ENCODE data around the gene DDX21.
A peak's percentile ranks its signal among the peaks of the same experiment; 100 is the strongest.
"Not testable (repeated sequence)": the region's sequence is repeated elsewhere in the genome, so short reads cannot be mapped to it uniquely, and the experiment has no call there.

DDX21 gene

DNA sequence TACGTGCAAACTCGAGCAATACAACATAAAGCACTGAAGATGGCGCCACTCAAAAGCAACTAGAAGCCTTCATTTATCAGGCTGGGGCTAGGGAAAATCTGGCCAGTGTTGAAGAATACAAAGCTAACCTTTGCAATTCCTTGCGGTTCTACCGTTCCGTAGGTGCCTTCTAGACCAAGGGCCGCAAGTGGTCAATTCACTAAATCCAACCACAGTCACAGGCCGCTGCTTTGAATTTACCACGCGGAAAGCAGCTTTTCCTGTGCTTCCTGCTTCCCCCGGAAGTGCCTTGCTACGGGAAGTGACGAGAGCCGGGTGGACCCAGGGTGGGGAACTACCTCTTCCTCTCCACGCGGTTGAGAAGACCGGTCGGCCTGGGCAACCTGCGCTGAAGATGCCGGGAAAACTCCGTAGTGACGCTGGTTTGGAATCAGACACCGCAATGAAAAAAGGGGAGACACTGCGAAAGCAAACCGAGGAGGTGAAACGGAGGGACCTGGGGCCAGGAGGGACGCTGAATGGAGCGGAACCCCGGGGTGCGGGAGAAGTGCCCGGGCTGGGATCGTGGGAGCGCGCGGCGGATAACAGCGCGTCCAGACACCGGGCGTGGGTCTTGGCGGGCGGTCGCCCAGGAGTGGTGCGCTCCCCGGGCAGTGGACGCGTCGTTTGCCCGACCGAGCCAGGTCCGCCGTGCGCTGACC lies at the start of gene DDX21:
Gene DDX21, plus strand, starts transcription at position 339 of the 701 bp plus-strand sequence. Its CDS starts 56 bp downstream, at position 395.
- peak; percentile 65 for FAIRE-seq
- peak; percentile 86 for TF ChIP-seq POLR2A (IDR thresholded peaks at IDR 0.05; ENCODE audit: low read depth, low read length)
- DNase-seq (ENCODE audit: insufficient read length, low spot score) = peak; percentile 96

DNA sequence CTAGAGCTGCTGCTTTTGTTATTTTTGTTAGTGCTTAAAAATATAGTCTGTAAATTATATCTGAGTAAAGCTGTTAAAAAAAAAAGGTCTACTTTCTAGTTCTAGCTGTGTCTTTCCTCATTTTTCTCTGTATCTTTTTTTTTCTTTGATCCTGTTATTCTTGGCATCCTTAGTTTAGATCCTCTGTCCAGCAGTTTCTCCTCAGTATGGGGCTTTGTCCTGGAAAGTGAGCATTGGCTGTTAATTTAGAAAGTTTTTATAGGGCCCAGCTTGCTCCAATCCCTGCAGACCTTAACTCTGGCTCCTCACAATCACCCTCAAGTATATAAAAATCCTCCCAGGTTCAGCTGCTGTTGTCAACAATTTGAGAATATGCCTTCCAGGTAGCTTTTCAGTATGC lies 31.4 kb upstream of the DDX21 start:
- DNase-seq (ENCODE audit: insufficient read length, low spot score) (no peak), FAIRE-seq (no peak)
- TF ChIP-seq POLR2A (IDR thresholded peaks at IDR 0.05; ENCODE audit: low read depth, low read length) = no peak

DNA sequence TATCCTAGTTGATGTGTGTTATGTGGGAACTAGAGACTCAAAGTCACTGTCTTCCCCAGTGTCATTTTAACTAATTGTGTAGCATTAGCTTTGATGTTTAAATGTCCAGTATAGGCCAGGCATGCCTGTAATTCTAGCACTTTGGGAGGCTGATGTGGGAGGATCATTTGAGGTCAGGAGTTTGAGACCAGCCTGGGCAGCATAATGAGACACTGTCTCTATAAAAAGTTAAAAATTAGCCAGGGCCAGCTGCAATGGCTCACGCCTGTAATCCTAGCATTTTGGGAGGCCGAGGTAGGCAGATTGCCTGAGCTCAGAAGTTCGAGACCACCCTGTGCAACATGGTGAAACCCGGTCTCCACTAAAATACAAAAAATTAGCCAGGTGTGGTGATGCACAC lies 30.5 kb upstream of the DDX21 start:
- no peak for DNase-seq (ENCODE audit: insufficient read length, low spot score)
- TF ChIP-seq POLR2A (IDR thresholded peaks at IDR 0.05; ENCODE audit: low read depth, low read length) = no peak
- FAIRE-seq = peak; percentile 45

DNA sequence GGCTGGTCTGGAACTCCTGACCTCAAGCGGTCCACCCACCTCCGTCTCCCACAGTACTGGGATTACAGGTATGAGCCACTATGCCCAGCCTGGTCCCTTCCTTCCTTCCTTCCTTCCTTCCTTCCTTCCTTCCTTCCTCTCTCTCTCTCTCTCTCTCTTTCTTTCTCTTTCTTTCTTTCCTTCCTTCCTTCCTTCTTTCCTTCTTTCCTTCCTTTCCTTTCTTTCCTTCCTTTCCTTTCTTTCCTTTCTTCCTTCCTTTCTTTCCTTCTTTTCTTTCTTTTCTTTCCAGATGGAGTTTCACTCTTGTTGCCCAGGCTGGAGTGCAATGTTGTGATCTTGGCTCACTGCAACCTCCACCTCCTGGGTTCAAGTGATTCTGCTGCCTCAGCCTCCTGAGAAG lies 26.8 kb upstream of the DDX21 start:
- not testable (repeated sequence) for DNase-seq (ENCODE audit: insufficient read length, low spot score); FAIRE-seq

DNA sequence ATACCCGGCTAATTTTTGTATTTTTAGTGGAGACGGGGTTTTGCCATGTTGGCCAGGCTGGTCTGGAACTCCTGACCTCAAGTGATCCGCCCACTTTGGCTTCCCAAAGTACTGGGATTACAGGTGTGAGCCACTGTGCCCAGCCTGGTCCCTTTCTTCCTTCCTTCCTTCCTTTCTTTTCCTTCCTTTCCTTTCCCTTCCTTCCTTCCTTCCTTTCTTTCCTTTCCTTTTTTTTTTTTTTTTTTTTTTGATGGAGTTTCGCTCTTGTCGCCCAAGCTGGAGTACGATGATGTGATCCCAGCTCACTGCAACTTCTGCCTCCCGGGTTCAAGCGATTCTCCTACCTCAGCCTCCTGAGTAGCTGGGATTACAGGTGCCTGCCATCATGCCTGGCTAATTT lies 26.1 kb upstream of the DDX21 start:
- not testable (repeated sequence) for FAIRE-seq; DNase-seq (ENCODE audit: insufficient read length, low spot score)

DNA sequence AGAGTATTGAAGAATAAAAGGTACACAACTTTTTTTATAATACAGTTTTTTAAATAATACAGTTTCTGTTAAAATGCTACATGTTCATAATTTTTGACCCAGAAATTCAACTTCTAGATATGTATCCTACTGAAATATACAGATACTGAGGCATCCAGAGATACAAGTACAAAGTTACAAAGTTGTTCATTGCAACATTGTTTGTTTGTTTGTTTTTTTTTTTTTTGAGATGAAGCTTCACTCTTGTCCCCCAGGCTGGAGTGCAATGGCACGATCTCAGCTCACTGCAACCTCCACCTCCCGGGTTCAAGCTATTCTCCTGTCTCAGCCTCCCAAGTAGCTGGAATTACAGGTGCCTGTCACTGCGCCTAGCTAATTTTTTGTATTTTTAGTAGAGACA lies 23.1 kb upstream of the DDX21 start:
- FAIRE-seq = not testable (repeated sequence)

DNA sequence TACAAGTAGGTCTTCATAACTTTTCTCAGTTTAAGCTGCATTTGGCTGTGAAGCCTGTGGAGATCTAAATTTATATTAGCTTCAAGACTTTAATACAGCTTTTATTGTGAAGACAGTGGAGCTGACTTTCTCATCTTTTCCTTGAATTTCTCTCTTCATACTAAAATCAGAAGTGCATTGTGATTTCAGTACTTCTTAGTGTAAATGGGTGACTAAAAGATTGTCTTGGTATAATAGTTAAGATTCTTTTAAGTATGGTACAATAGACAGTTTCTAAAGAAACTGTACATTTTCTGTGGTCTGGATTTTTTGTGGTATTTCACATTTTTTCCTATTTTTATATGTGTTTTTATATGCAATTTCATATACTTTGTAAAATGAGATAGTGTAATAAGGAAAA lies 21.0 kb upstream of the DDX21 start:
- FAIRE-seq (no peak), DNase-seq (ENCODE audit: insufficient read length, low spot score) (no peak)
- no peak for TF ChIP-seq POLR2A (IDR thresholded peaks at IDR 0.05; ENCODE audit: low read depth, low read length)

More for the DNA sequence above, 23.1 kb upstream of the DDX21 start:
- DNase-seq (ENCODE audit: insufficient read length, low spot score) = not testable (repeated sequence)

DNA sequence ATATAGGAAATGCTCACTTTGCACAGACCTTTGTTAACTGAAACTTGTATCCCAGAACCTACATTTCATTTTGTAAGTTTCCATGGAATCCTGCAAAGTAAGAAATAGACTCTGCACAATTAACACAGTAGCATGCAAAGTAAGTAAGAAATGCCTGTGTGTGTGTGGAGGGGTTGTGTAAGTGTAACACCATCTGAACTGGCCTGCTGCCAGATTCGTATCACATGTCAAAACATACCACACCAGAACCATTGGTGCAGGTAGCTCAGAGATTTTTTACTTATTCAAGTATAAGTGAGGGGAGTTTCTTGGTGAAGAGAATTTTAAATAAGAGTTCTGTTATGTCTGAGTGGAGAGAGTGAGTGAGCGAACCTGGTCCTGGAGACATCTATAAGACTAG lies 17.9 kb upstream of the DDX21 start:
- no peak for TF ChIP-seq POLR2A (IDR thresholded peaks at IDR 0.05; ENCODE audit: low read depth, low read length)
- no peak for FAIRE-seq

DNA sequence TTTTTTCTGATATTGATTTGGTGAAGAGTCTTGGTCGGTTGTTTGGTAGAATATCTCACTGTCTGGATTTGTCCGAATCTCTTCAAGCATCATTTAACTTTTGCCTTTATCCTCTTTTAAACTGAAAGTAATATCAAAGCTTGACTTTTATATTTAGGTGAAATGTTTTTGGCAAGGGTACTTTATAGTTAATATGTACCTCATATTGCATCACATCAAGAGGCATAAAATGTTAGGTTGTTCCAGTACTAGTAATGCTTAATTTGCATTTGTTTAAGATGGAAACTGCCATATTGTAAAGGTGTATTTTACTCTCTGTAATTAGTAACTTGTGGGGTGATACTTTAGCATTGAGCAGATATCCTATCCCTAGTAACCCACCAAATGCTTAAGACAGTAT lies 17.1 kb upstream of the DDX21 start:
- FAIRE-seq = peak; percentile 11
- TF ChIP-seq POLR2A (IDR thresholded peaks at IDR 0.05; ENCODE audit: low read depth, low read length) = no peak
- no peak for DNase-seq (ENCODE audit: insufficient read length, low spot score)

More for the DNA sequence above, 17.9 kb upstream of the DDX21 start:
- no peak for DNase-seq (ENCODE audit: insufficient read length, low spot score)

DNA sequence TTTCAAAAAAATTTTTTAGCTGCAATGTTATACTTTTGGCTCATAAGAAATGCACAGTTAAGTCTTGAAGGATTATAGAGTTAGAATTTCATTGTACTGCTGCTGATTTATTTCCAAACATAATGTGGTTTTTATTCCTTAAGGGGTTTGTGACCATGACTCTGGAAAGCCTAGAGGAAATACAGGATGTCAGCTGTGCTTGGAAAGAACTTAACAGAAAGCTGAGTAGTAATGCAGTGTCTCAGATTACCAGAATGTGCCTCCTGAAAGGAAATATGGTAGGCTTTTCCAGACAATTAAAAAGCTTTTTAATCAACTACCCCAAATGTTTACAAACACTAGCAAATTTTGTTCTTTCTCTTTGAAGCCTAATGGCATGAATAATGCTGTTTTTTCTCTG lies 15.1 kb upstream of the DDX21 start:
- not testable (repeated sequence) for FAIRE-seq; DNase-seq (ENCODE audit: insufficient read length, low spot score)

DNA sequence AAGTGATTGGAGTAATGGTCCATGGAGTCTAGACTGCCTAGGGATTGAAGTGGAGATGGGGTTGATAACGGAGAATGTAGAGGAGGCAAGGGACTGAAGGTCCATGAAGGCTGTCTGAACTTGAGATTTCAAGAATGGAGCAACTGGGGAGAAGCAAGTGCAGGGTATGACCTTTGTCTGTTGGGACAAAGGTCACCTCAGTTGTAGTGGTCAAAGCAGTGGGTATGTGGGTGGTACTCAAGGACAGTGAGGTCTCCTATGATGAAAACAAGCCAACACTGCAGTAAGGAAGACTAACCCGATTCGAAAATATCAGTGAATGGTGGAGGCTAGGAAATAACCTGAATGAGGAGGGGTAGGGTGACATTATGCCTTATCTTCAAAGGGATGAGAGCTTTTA lies 5.4 kb upstream of the DDX21 start:
- FAIRE-seq (no peak), DNase-seq (ENCODE audit: insufficient read length, low spot score) (no peak)
- no peak for TF ChIP-seq POLR2A (IDR thresholded peaks at IDR 0.05; ENCODE audit: low read depth, low read length)

DNA sequence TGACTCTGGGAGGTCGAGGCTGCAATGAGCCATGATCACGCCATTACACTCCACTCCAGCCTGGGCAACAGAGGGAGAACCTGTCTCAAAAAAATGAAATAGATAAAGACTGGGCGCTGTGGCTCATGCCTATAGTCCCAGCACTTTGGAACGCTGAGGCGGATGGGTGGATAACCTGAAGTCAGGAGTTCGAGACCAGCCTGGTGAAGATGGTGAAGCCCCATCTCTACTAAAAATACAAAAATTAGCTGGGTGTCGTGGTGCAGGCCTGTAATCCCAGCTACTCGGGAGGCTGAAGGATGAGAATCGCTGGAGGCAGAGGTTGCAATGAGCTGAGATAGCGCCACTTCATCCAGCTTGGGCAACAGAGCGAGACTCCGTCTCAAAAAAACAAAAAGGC lies 1.1 kb upstream of the DDX21 start:
- DNase-seq (ENCODE audit: insufficient read length, low spot score) (no peak), FAIRE-seq (no peak)
- no peak for TF ChIP-seq POLR2A (IDR thresholded peaks at IDR 0.05; ENCODE audit: low read depth, low read length)

DNA sequence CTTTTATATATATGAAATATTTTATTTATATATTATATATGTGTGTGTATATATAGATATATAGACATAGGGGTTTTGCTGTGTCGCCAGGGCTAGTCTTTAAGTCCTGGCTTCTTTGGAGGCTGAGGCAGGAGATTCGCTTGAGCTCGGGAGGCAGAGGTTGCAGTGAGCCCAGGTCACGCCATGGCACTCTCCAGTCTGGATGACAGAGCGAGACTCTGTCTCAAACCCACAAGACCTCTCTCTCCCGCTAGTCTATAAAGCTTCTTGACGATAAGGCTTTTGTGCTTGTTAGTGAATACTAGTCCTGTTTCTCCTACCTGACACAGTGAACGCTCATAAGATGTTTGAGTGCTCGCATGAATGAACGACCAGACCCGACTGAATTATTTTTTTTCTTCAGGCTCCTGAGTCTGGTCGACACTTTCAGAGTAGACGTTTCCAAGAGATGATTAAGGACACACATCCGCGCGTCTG lies 577 bp upstream of the DDX21 start:
- FAIRE-seq = no peak
- TF ChIP-seq POLR2A (IDR thresholded peaks at IDR 0.05; ENCODE audit: low read depth, low read length) = no peak
- DNase-seq (ENCODE audit: insufficient read length, low spot score) = no peak

DNA sequence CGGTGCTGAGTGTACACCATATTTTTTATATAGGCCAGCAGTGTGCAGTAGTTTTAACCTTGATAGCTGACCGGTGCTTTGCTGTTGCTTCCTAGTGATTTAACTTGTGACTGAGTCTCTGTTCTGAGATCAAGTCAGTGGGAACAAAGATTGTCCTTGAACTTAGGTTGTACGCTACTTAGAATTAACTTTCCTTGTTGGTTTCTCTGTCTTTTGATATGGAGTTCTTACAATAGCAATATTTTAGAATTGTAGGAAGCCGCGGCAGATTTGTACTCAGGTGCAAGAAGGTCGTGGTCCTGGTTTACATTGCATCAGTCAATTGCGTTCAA lies 1.3 kb downstream of the DDX21 start:
- no peak for TF ChIP-seq POLR2A (IDR thresholded peaks at IDR 0.05; ENCODE audit: low read depth, low read length)
- DNase-seq (ENCODE audit: insufficient read length, low spot score) (no peak), FAIRE-seq (no peak)

DNA sequence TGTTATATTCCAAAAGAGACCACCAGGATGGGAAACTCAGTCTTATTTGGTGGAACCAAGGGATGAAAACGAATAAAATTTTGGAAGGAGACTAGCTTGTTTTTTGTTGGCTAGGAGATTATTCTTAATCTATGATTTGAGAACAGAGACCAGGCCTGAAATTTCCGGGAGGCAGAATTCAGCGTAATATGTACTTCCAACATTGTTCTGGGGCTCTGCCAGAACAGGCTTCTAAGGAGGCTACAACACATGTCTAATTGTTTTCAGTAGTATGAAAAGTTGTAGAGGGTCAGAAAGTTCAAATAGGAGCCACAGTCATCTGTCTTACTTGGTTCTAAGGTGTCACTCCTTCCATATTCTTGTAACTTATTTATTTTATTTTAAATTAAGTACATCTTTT lies 1.7 kb downstream of the DDX21 start:
- no peak for TF ChIP-seq POLR2A (IDR thresholded peaks at IDR 0.05; ENCODE audit: low read depth, low read length)
- FAIRE-seq (no peak), DNase-seq (ENCODE audit: insufficient read length, low spot score) (no peak)

Measured in H54 (cell line).